ENCODE results near the gene SMCHD1.

DNA sequence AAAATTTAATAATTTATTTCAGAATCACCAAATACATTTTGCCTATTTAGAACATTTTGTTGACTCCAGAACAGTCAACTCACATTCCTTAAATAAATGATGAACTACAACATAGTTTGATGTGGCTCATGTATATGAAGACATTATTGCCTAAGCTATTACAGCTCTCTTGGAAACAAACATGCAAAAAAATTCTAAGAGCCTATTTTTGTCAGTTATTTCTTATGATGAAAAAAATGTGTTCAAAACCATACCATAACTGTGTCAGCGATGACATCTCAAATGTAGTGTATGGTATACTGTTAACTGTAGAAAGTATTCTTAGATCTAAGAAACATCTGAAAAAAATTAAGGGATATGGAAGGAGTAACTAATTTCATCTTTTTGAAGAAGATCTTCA, 185.0 kb downstream of the SMCHD1 start:
- TF ChIP-seq, protein P1, sequence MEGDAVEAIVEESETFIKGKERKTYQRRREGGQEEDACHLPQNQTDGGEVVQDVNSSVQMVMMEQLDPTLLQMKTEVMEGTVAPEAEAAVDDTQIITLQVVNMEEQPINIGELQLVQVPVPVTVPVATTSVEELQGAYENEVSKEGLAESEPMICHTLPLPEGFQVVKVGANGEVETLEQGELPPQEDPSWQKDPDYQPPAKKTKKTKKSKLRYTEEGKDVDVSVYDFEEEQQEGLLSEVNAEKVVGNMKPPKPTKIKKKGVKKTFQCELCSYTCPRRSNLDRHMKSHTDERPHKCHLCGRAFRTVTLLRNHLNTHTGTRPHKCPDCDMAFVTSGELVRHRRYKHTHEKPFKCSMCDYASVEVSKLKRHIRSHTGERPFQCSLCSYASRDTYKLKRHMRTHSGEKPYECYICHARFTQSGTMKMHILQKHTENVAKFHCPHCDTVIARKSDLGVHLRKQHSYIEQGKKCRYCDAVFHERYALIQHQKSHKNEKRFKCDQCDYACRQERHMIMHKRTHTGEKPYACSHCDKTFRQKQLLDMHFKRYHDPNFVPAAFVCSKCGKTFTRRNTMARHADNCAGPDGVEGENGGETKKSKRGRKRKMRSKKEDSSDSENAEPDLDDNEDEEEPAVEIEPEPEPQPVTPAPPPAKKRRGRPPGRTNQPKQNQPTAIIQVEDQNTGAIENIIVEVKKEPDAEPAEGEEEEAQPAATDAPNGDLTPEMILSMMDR (IDR thresholded peaks at IDR 0.05): no peak
- TF ChIP-seq POLR2A (IDR thresholded peaks at IDR 0.05) (no peak), POLR2AphosphoS5 (IDR thresholded peaks at IDR 0.05) (no peak)

All from prostate gland (tissue), 2 donors.